Uterus (tissue), 4 donors: ENCODE results near the gene GIMAP2. TPM values are rescaled to one million over a fixed set of nuclear protein-coding genes. Genes with fewer than 3 reads are reported as not detected.

Source experiments
- DNase-seq, 2 donors: peaks; one replicate each; pipeline ENCODE4 v3.0.0-alpha.2; 2019 to 2020
- H3K27ac ChIP-seq, 2 donors: fragments of 200-600 bp; sonication (generic); 1 replicate in 1 of 2; 2 replicates in 1 of 2; pipeline ENCODE4 v1.5.1; 2016 to 2018
- H3K27me3 ChIP-seq, 2 donors: fragments of 200-600 bp; sonication (generic); one replicate each; pipeline ENCODE4 v1.5.1; 2018 to 2019; ENCODE audit warnings: control low read depth in 1 of 2
- H3K36me3 ChIP-seq, 2 donors: fragments of 200-600 bp; sonication (generic); one replicate each; pipeline ENCODE4 v1.5.1; 2019; ENCODE audit warnings: control low read depth in 1 of 2
- H3K4me1 ChIP-seq, 2 donors: fragments of 200-600 bp; sonication (generic); one replicate each; pipeline ENCODE4 v1.5.1; 2018 to 2019; ENCODE audit warnings: control low read depth in 1 of 2
- H3K4me3 ChIP-seq, 2 donors: fragments of 200-600 bp; sonication (generic); 1 replicate in 1 of 2; 2 replicates in 1 of 2; pipeline ENCODE4 v1.5.1; 2018 to 2019; ENCODE audit warnings: mild to moderate bottlenecking in 1 of 2
- H3K9me3 ChIP-seq, 2 donors: fragments of 200-600 bp; sonication (generic); one replicate each; pipeline ENCODE4 v1.5.1; 2019; ENCODE audit warnings: control low read depth in 1 of 2
- CTCF ChIP-seq, 4 experiments: fragments of 200-600 bp in 2 of 4; fragments of 450-650 bp in 2 of 4; sonication (generic) in 2 of 4; IDR thresholded peaks; one replicate each; pipeline ENCODE4 v1.5.1; 2016 to 2019; ENCODE audit warnings: antibody characterized with exemption in 4 of 4, mild to moderate bottlenecking in 2 of 4, moderate library complexity in 1 of 4
- POLR2A ChIP-seq, 2 donors: fragments of 450-650 bp; IDR thresholded peaks; one replicate each; pipeline ENCODE4 v1.6.1; 2016; ENCODE audit warnings: antibody characterized with exemption in 2 of 2, mild to moderate bottlenecking in 1 of 2, moderate library complexity in 1 of 2
- intact Hi-C: fragments of 100-400 bp; cut with DNase I; formaldehyde crosslinking; loops from one replicate; pipeline ENCODE4 v1.15.1; 2023; ENCODE audit warnings: low total_unique reads
- total RNA-seq, 4 donors: library from RNA; depleted of rRNA in 3 of 4; stranded (reverse); fragments of >200 nt in 3 of 4; gene quantifications; one replicate each; pipeline versions ENCODE4 v1.1.0 to v1.2.4, GENCODE V29; 2014 to 2023
- donor health status: DM: yes; HTN: yes; CAD: no.

GIMAP2 gene
- total RNA-seq, 4 donors from 2014 or later = 20.1 to 59.7 (median 35.1) TPM

- intact Hi-C loops = no loop called here
- no peak for DNase-seq
- Histone ChIP-seq H3K27me3 (no peaks in the 10 kb centered on the region), H3K4me3 (peak overlapping the region; percentile 9 to 31), H3K9me3 (no peaks in the 10 kb centered on the region), H3K36me3 (no peaks in the 10 kb centered on the region), H3K4me1 (no peaks in the 10 kb centered on the region), H3K27ac (peak overlapping the region; percentile 69 to 72)
- no peak for TF ChIP-seq CTCF (IDR thresholded peaks at IDR 0.05)
- no peak for TF ChIP-seq POLR2A (IDR thresholded peaks at IDR 0.05)
These were observed 53.1 kb downstream of the GIMAP2 start for GRCh38 chr7:150738591-150739001.

- no peaks in the 10 kb centered on the region for H3K36me3 ChIP-seq
- peak overlapping the region; percentile 69 to 72 for H3K27ac ChIP-seq
- intact Hi-C loops = no loop called here
- no peaks in the 10 kb centered on the region for H3K27me3 ChIP-seq
- H3K4me3 ChIP-seq = peak overlapping the region in 1 of 2 donors; percentile 31
- no peaks in the 10 kb centered on the region for H3K9me3 ChIP-seq
- no peaks in the 10 kb centered on the region for H3K4me1 ChIP-seq
- DNase-seq = no peak
- TF ChIP-seq POLR2A (IDR thresholded peaks at IDR 0.05) = no peak
- peak in 1 of 4 experiments; percentile 11 for TF ChIP-seq CTCF (IDR thresholded peaks at IDR 0.05)
These were observed 53.5 kb downstream of the GIMAP2 start for GRCh38 chr7:150739033-150739432.

- H3K27ac ChIP-seq = peak overlapping the region in 1 of 2 donors; percentile 72
- no peaks in the 10 kb centered on the region for H3K4me1 ChIP-seq
- H3K4me3 ChIP-seq = peak overlapping the region in 1 of 2 donors; percentile 31
- no peaks in the 10 kb centered on the region for H3K36me3 ChIP-seq
- H3K27me3 ChIP-seq = no peaks in the 10 kb centered on the region
- TF ChIP-seq CTCF (IDR thresholded peaks at IDR 0.05) = no peak
- TF ChIP-seq POLR2A (IDR thresholded peaks at IDR 0.05) = no peak
- no peaks in the 10 kb centered on the region for H3K9me3 ChIP-seq
- DNase-seq = no peak
- intact Hi-C loops = no loop called here
These were observed 54.5 kb downstream of the GIMAP2 start for GRCh38 chr7:150740053-150740452.

- DNase-seq = no peak
- intact Hi-C loops = no loop called here
- TF ChIP-seq POLR2A (IDR thresholded peaks at IDR 0.05) (no peak), CTCF (IDR thresholded peaks at IDR 0.05) (no peak)
- Histone ChIP-seq H3K27me3 (no peaks in the 10 kb centered on the region), H3K36me3 (no peaks in the 10 kb centered on the region), H3K9me3 (no peaks in the 10 kb centered on the region), H3K4me1 (no peaks in the 10 kb centered on the region), H3K4me3 (no peak overlapping the region), H3K27ac (peak overlapping the region in 1 of 2 donors; percentile 30)
These were observed 56.9 kb downstream of the GIMAP2 start for GRCh38 chr7:150742286-150742968.

Other genes with a start within 250 kb of the GIMAP2 start
- 10 to 100 TPM; 16.7 to 47.7 (median 25.6) TPM for gene GIMAP8, start 235.1 kb upstream of the GIMAP2 start, total RNA-seq
- 10 to 100 TPM; 14.6 to 70.8 (median 28.8) TPM for gene GIMAP7, start 170.8 kb upstream of the GIMAP2 start, total RNA-seq
- gene GIMAP4, start 118.3 kb upstream of the GIMAP2 start, total RNA-seq = 100 to 1,000 TPM in 1 of 4 donors, 10 to 100 TPM in 3; 39.0 to 116 (median 75.7) TPM
- 10 to 100 TPM; 37.3 to 71.0 (median 60.9) TPM for gene GIMAP6, start 53.3 kb upstream of the GIMAP2 start, total RNA-seq
- 10 to 100 TPM in 2 of 4 donors, 1 to 10 TPM in 2; 4.0 to 19.1 (median 9.9) TPM for gene GIMAP1, start 30.9 kb downstream of the GIMAP2 start, total RNA-seq
- 100 to 1,000 TPM in 1 of 4 donors, 10 to 100 TPM in 3; 20.4 to 103 (median 31.9) TPM for gene GIMAP5, start 51.7 kb downstream of the GIMAP2 start, total RNA-seq
- gene TMEM176B, start 114.7 kb downstream of the GIMAP2 start, total RNA-seq = 10 to 100 TPM; 10.2 to 34.1 (median 29.4) TPM
- 10 to 100 TPM in 3 of 4 donors, 1 to 10 TPM in 1; 7.7 to 48.2 (median 17.0) TPM for gene TMEM176A, start 115.1 kb downstream of the GIMAP2 start, total RNA-seq
- gene AOC1, start 166.8 kb downstream of the GIMAP2 start, total RNA-seq = under 1 TPM in 3 of 4 donors, not detected in 1; 0.26 to 0.55 (median 0.29) TPM